OCI-LY1 (cell line): ENCODE results near the gene IL1RAPL1.

ENCODE experiments used
- H2AFZ ChIP-seq: fragments of 200-600 bp; sonication (generic), shearing (Covaris generic); 2 replicates; pipeline ENCODE4 v1.6.0; 2014; ENCODE audit warnings: antibody characterized with exemption, mild to moderate bottlenecking, low read length
- H3F3A ChIP-seq: fragments of 200-600 bp; sonication (generic), shearing (Covaris generic); 2 replicates; pipeline ENCODE4 v1.6.0; 2014; ENCODE audit warnings: mild to moderate bottlenecking, antibody characterized with exemption, low read length, moderate library complexity; ENCODE audit not compliant: insufficient read depth
- H3K27ac ChIP-seq: fragments of 200-600 bp; sonication (generic); 2 replicates; pipeline ENCODE4 v1.5.1; 2014; ENCODE audit warnings: low read length, mixed run types, mild to moderate bottlenecking, low read depth; ENCODE audit not compliant: poor library complexity, severe bottlenecking
- H3K27me3 ChIP-seq: fragments of 200-600 bp; sonication (generic); 2 replicates; pipeline ENCODE4 v1.6.0; 2014; ENCODE audit warnings: antibody characterized with exemption, mild to moderate bottlenecking, low read length, moderate library complexity; ENCODE audit not compliant: insufficient read depth
- H3K36me3 ChIP-seq: fragments of 200-600 bp; sonication (generic); 2 replicates; pipeline ENCODE4 v1.6.1; 2014; ENCODE audit warnings: mild to moderate bottlenecking, antibody characterized with exemption, low read length, moderate library complexity, mixed read lengths; ENCODE audit not compliant: insufficient read depth
- H3K4me1 ChIP-seq: fragments of 200-600 bp; sonication (generic); 2 replicates; pipeline ENCODE4 v1.5.1; 2014; ENCODE audit warnings: mild to moderate bottlenecking, low read length, moderate library complexity; ENCODE audit not compliant: insufficient read depth, severe bottlenecking
- H3K4me2 ChIP-seq: fragments of 200-600 bp; sonication (generic), shearing (Covaris generic); 2 replicates; pipeline ENCODE4 v1.6.1; 2014; ENCODE audit warnings: low read length
- H3K4me3 ChIP-seq: fragments of 200-600 bp; sonication (generic); 2 replicates; pipeline ENCODE4 v1.5.1; 2014; ENCODE audit warnings: low read length, low read depth, mild to moderate bottlenecking, mixed read lengths; ENCODE audit not compliant: poor library complexity, severe bottlenecking
- H3K79me2 ChIP-seq: fragments of 200-600 bp; shearing (Covaris generic); 2 replicates; pipeline ENCODE4 v1.6.1; 2016; ENCODE audit warnings: mixed run types, low read length, mixed read lengths; ENCODE audit not compliant: insufficient read depth
- H3K9ac ChIP-seq: fragments of 200-600 bp; sonication (generic), shearing (Covaris generic); 2 replicates; pipeline ENCODE4 v1.6.1; 2014; ENCODE audit warnings: mild to moderate bottlenecking, low read length, mixed read lengths
- H3K9me2 ChIP-seq: fragments of 200-600 bp; sonication (generic), shearing (Covaris generic); 2 replicates; pipeline ENCODE4 v1.6.1; 2014; ENCODE audit warnings: low read depth, mild to moderate bottlenecking, low read length, mixed read lengths
- H3K9me3 ChIP-seq: fragments of 200-600 bp; shearing (Covaris generic); 2 replicates; pipeline ENCODE4 v1.6.1; 2014; ENCODE audit warnings: low read length, mixed read lengths
- H4K20me1 ChIP-seq: fragments of 200-600 bp; sonication (generic), shearing (Covaris generic); 2 replicates; pipeline ENCODE4 v1.6.0; 2016; ENCODE audit warnings: mild to moderate bottlenecking, low read length; ENCODE audit not compliant: insufficient read depth
- EZH2 ChIP-seq: fragments of 200-600 bp; sonication (generic), shearing (Covaris generic); IDR thresholded peaks from 2 replicates; pipeline ENCODE4 v1.8.0; 2017; ENCODE audit warnings: borderline replicate concordance, mixed run types, mild to moderate bottlenecking, antibody characterized with exemption, low read length, moderate library complexity, mixed read lengths
- TF ChIP-seq, protein P1 (sequence below): fragments of 200-600 bp; sonication (generic), shearing (Covaris generic); IDR thresholded peaks from 2 replicates; pipeline ENCODE4 v1.5.1; 2017; ENCODE audit warnings: mild to moderate bottlenecking, antibody characterized with exemption, low read length, moderate library complexity, mixed read lengths

The IL1RAPL1 gene

DNA sequence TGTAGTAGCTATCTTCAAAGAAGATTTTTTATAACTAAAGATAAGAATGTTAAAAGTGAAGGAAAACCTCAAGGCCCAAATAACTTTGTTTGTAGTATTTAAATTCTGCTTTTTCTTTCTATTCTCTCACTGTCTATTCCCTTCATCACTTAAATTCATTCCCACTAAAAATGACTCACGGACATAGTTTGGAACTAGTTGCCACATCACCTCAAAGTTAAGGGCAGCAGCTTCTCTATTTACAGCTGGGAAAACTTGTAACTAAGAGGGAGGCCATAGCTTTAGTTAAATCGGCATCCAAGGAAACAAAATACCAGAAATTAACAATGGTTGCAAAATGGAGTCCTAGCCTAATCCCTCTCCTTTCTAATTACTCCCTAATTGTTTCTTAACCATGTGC is 1302.8 kb downstream of the IL1RAPL1 start:
- Histone ChIP-seq H3K4me2 (no peak overlapping the region), H3K4me1 (no peaks in the 10 kb centered on the region), H4K20me1 (no peaks in the 10 kb centered on the region), H3K27me3 (no peaks in the 10 kb centered on the region), H2AFZ (no peak overlapping the region), H3K4me3 (no peak overlapping the region), H3F3A (no peaks in the 10 kb centered on the region), H3K36me3 (no peaks in the 10 kb centered on the region), H3K79me2 (no peaks in the 10 kb centered on the region), H3K9me3 (no peaks in the 10 kb centered on the region), H3K9ac (no peak overlapping the region), H3K9me2 (no peaks in the 10 kb centered on the region), H3K27ac (no peak overlapping the region)
- no peak for TF ChIP-seq EZH2
- TF ChIP-seq, protein P1, sequence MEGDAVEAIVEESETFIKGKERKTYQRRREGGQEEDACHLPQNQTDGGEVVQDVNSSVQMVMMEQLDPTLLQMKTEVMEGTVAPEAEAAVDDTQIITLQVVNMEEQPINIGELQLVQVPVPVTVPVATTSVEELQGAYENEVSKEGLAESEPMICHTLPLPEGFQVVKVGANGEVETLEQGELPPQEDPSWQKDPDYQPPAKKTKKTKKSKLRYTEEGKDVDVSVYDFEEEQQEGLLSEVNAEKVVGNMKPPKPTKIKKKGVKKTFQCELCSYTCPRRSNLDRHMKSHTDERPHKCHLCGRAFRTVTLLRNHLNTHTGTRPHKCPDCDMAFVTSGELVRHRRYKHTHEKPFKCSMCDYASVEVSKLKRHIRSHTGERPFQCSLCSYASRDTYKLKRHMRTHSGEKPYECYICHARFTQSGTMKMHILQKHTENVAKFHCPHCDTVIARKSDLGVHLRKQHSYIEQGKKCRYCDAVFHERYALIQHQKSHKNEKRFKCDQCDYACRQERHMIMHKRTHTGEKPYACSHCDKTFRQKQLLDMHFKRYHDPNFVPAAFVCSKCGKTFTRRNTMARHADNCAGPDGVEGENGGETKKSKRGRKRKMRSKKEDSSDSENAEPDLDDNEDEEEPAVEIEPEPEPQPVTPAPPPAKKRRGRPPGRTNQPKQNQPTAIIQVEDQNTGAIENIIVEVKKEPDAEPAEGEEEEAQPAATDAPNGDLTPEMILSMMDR, result no peak

DNA sequence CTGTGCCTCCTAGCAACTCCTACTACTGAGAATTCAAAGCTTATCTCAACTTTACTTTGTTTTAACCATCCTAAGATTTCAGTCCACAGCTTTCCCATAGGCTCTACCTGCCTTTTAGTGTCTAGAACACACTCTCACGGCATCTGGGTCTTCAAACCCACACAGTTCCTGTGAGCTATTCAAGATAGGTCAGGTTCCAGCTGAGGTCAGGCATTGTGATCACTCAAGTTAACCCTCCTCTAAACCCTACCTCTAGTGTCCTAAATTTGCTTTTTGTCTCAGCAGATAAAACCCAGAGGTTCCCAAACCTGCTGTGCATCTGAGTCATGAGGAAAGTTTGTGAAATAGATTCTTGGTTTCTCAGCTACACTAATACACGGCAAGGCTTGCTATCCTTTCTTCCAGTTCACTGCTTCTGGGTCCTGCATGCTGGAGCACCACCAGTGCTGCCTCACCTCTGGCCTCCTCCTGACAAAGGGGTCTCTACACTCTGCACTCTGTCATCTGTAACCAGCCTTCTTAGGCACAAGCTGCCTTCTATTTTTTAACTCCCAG is 1303.5 kb downstream of the IL1RAPL1 start:
- Histone ChIP-seq H3K27ac (no peak overlapping the region), H3K9me3 (no peaks in the 10 kb centered on the region), H3K4me2 (no peak overlapping the region), H4K20me1 (no peaks in the 10 kb centered on the region), H3K79me2 (no peaks in the 10 kb centered on the region), H3K4me1 (no peaks in the 10 kb centered on the region), H2AFZ (no peak overlapping the region), H3K9ac (no peak overlapping the region), H3K36me3 (no peaks in the 10 kb centered on the region), H3K9me2 (no peaks in the 10 kb centered on the region), H3K27me3 (no peaks in the 10 kb centered on the region), H3K4me3 (no peak overlapping the region), H3F3A (no peaks in the 10 kb centered on the region)
- TF ChIP-seq, protein P1, result no peak
- no peak for TF ChIP-seq EZH2

- H3K36me3 ChIP-seq, result no peaks in the 10 kb centered on the region
- H3K9ac ChIP-seq, result no peak overlapping the region
- H4K20me1 ChIP-seq, result no peaks in the 10 kb centered on the region
- H3K79me2 ChIP-seq, result no peaks in the 10 kb centered on the region
- no peaks in the 10 kb centered on the region for H3K4me1 ChIP-seq
- H3K9me3 ChIP-seq, result no peaks in the 10 kb centered on the region
- no peak overlapping the region for H3K4me3 ChIP-seq
- no peak overlapping the region for H2AFZ ChIP-seq
- no peaks in the 10 kb centered on the region for H3F3A ChIP-seq
- TF ChIP-seq EZH2, result no peak
- TF ChIP-seq, protein P1, result no peak
- H3K27me3 ChIP-seq, result no peaks in the 10 kb centered on the region
- H3K27ac ChIP-seq, result no peak overlapping the region
- H3K4me2 ChIP-seq, result no peak overlapping the region
- H3K9me2 ChIP-seq, result no peaks in the 10 kb centered on the region
These were observed 1314.8 kb downstream of the IL1RAPL1 start for GRCh38 chrX:29902004-29902403.
